NCI-H1092 (cell line): ENCODE measurements around the gene DPYD.
"Not testable (repeated sequence)": the region's sequence is repeated elsewhere in the genome, so short reads cannot be mapped to it uniquely, and the experiment has no call there.

Experiments
- DNase-seq: peaks from one replicate; lab custom pipeline; 2025; lab: John Stamatoyannopoulos, UW

Gene DPYD

GRCh38 chr1:97364086-97364485 is 556.7 kb downstream of the DPYD start:
- DNase-seq = no peak

- DNase-seq = no peak
These were observed 564.5 kb downstream of the DPYD start for GRCh38 chr1:97356309-97356708.

GRCh38 chr1:97352936-97353382 is 567.9 kb downstream of the DPYD start:
- no peak for DNase-seq

GRCh38 chr1:97351846-97352245 is 569.0 kb downstream of the DPYD start:
- no peak for DNase-seq

GRCh38 chr1:97350662-97351061 is 570.2 kb downstream of the DPYD start:
- no peak for DNase-seq

GRCh38 chr1:97350241-97350640 is 570.6 kb downstream of the DPYD start:
- DNase-seq = no peak

- DNase-seq = not testable (repeated sequence)
These were observed 571.0 kb downstream of the DPYD start for GRCh38 chr1:97349794-97350193.

GRCh38 chr1:97348599-97349265 is 572.1 kb downstream of the DPYD start:
- no peak for DNase-seq

- no peak for DNase-seq
These were observed 579.9 kb downstream of the DPYD start for GRCh38 chr1:97340951-97341350.

GRCh38 chr1:97338347-97338746 is 582.5 kb downstream of the DPYD start:
- no peak for DNase-seq

- no peak for DNase-seq
These were observed 583.4 kb downstream of the DPYD start for GRCh38 chr1:97337250-97338030.

- no peak for DNase-seq
These were observed 586.4 kb downstream of the DPYD start for GRCh38 chr1:97334454-97334853.

GRCh38 chr1:97332716-97333115 is 588.1 kb downstream of the DPYD start:
- no peak for DNase-seq

- DNase-seq = no peak
These were observed 589.7 kb downstream of the DPYD start for GRCh38 chr1:97331165-97331564.

- DNase-seq = no peak
These were observed 606.1 kb downstream of the DPYD start for GRCh38 chr1:97314685-97315084.

GRCh38 chr1:97308131-97308530 is 612.7 kb downstream of the DPYD start:
- DNase-seq = no peak

GRCh38 chr1:97307568-97307967 is 613.3 kb downstream of the DPYD start:
- no peak for DNase-seq

- no peak for DNase-seq
These were observed 613.7 kb downstream of the DPYD start for GRCh38 chr1:97307151-97307550.

GRCh38 chr1:97306504-97306903 is 614.3 kb downstream of the DPYD start:
- DNase-seq = no peak

GRCh38 chr1:97304366-97304765 is 616.5 kb downstream of the DPYD start:
- no peak for DNase-seq

GRCh38 chr1:97298966-97299365 is 621.9 kb downstream of the DPYD start:
- no peak for DNase-seq

- DNase-seq = no peak
These were observed 623.2 kb downstream of the DPYD start for GRCh38 chr1:97297611-97298010.

- no peak for DNase-seq
These were observed 638.9 kb downstream of the DPYD start for GRCh38 chr1:97281962-97282361.
